HG03025 (cell line): ENCODE results near the gene CSF1.
A peak's percentile ranks its signal among the peaks of the same experiment; 100 is the strongest.

Experiments
- ATAC-seq: cut with Tn5 transposase; IDR thresholded peaks from one replicate; pipeline ENCODE4 v1.9.1; 2021; ENCODE audit warnings: mild to moderate bottlenecking, moderate library complexity; ENCODE audit not compliant: unreplicated experiment, low FRiP score

The CSF1 gene

DNA sequence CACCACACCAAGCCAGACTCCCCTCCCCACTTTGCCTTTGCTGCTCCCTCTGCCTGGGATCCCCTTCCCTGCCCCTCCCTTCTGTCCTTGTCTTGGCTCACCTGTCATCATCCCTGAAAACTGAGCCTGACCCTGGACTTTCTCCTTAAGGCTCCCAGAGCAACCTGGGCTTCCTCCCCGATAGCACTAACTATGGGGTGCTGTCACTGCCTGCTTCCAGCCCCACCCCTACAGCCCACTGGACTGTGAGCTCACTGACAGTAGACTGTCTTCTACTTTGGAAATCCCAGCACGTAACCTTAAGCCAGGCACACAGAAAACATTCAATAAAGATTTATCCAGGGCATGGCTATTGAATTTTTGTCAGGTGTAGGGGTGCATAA, 9.5 kb upstream of the CSF1 start:
- no peak for ATAC-seq

DNA sequence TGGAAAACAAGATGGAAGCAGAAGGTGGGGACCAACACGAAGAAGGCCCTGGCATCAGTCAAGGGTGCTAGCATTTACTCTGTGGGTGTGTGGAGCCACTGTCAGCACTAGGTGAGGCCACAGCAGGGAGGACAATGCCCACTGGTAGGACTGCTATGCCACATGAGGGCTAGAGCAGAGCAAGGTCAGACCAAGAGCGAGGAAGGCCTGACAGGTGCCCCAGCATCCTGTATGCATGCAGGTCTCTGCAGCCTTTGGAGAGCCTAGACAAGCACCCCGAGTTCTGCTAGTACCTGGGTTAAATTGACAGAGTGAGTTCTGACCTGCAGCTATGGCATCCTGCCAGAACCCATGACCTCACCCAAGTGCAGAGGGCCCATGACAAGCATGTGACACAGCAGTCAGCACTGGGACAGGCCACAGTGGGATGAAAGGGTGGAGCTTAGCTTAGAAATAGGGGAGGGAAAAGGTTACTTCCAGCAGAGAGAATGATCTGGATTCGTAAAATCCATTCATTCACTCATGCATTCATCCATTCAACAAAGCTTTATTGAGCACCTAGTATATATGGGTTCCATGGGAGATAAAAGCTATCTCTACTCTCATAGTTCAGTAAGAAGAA, 9.0 kb upstream of the CSF1 start:
- no peak for ATAC-seq

DNA sequence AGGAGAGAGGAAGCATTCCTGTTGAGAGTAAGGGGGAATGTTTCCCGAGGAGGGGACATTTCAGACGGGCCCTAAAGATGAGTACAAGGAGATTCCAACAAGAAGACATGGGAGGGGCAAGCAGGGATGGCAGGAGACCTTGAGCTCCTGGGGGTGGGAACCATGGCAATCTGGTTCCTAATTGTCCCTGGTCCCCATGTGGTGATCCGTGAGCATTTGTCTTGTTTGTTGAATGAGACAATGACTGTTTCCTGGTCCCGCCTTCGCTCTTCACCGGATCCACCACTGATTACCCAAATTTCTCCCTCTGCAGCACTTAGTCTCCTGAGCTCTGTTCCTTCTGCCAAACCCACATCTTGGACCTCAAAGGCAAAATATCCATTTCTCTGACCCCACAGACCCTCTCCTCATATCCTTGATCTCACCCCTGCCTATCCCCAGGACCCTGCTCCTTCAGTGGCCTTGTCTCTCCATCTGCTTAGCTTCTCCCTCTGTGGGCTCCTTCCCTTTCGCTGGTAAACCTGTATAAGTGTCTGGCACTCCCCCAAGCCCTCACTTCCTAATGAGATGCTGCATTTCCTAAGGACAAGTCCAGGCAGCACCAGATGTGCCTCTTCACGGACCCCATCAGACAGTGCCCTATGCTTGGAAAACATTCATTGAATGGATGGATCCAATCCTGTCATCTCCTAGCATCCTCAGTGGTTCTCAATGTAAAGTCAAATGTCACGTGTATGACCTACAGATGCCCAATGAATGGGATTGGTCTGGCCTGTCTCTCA, 8.3 kb upstream of the CSF1 start:
- ATAC-seq = no peak

DNA sequence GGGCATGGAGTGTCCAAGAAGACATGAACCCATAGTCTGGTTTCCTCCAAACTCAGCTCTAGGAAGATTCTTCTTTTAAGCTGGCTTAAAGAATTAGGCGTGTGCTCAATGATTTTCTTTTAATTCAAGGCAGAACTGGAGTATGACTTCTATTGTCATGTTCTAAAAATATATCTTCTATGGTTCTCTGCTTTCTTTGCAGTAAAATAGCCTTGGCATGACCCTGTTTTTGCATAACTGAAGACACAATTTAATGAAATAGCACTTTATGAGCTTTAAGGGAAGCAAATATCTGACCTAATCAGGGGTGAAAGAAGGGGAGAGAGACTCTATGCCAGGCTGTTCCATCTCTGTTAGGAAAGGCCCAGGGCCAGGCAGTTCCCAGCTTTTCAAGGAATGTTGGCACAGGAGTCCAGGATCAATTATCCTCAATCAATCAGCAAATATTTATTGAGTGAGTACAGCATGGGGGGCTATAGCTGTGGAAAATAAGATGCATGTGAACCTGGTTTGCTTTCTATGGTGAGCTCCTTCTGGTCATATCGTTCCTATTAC, 7.2 kb upstream of the CSF1 start:
- no peak for ATAC-seq

DNA sequence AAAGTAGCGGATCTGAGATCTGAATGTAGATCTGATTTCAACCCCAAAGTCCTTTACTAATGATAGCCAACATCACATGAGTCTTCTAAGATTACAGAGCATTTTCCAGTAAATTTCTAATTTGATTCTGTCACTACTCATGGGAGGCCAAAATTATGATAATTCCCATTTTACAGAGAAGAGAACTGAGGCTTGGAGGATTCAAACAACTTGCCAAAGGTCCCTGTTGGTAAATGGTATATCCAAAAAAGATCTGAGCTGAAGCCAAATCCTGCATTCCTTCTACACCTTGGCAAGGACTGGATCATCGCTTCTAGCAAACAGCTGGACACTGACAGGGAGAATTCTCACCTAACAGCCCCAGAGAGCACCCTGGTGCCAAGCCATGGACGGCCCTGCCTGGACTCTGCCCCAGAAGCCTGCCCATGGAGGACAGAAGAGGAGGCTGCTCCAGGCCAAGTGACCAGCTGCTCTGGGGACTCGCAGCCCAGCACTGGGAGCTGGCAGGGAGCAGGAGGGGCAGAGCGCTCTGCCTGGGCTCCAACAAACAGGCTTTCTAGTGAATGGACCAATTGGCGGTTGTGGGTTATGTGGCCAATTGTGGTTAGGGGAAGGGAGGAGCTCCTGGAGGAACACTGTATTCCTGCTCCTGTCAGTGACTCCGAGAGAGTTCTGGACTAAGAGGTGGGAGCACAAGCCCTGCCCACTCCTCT, 6.4 kb upstream of the CSF1 start:
- no peak for ATAC-seq

DNA sequence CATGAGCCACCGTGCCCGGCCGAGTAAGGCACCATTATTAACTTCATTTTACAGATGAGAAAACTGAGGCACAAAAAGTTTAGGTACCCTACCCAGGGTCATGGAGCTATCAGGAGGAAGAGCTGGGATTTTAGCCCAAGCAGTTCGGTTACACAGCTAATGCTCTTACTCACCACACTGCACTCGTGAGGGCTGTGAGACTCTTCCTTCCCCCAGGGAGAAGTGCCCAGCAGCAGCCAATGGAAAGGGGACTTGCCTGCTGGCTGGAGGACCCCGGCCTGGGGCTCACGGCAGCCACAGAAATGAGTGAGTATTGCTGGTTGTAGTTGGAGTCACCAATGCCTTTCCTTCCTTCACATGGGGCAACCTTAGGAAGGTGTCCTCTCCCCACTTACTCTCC, 5.2 kb upstream of the CSF1 start:
- ATAC-seq = no peak

DNA sequence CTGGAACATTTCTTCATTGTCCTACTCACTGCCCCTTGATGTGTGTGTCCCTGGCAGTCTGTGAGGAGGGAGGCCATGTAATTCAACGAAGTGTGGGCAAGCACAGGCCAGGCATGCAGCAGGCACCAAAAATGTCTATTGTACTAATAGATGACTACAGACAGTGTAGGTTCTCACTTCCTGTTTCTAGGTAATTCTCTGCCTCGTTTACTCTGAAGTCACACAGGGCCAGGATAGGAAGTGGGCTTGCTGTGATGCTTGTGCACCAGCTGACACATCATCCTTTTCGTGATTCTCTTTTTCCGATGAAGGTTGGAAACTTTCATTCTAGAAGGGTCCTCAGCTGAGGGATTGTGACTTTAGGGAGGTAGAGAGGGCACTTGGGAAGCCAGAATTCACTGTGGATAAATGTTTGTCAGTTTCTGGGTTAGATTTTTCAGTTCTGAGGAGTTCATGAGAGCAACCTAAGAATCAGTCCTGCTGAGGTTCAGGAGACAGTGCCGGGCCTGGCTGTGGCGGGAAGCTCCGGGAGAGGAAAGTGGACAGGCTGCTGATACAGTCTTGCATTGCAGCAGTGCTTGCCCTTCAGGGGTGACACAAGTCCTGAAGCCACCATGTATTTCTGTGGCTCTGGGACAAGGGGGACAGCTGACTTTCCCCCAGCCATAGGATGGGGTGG, 4.3 kb upstream of the CSF1 start:
- ATAC-seq = peak; percentile 75

DNA sequence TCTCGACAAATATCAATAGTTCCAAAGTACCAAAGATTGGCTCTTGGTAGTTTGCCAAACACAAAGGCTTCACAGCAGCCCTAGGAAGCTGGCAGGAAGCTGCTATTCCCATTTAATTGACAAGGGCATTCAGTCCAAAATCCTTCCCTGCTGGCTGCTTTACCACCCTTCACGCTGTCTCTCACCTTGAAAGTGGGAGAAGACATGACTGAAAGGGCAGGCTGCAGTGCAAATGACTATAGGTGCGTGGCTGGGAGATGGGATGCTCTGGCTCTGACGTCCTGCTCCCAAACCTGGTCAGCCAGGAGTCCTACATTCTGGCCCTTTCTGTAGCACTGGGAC, 3.8 kb upstream of the CSF1 start:
- ATAC-seq = no peak

DNA sequence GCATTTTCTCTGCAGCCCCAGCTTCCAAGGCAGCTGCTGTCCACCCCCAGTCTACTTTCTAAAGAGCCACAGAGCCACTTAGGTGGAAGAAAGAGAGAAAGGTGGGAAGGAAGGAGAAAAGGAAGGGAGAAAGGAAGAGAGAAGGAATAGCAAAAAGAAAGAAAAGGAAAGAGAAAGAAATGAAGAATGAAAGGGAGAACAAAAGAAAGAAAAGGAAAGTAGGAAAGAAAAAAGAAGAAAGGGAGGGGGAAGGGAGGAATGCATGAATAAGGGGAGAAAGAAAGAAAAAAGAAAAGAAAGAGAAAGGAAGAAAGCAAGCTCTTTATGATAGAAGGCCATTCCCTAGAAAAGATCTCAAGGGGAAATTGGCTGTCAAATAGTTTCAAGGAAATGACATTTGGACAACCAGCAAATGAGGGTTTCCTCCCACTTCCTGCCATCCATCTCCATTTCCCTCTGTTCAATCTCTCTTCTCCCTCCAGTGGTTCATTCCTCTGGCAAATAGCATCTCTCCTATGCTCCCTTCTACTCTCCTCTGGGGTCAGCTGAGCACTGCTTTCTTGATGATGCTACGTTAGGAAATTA, 3.4 kb upstream of the CSF1 start:
- no peak for ATAC-seq

DNA sequence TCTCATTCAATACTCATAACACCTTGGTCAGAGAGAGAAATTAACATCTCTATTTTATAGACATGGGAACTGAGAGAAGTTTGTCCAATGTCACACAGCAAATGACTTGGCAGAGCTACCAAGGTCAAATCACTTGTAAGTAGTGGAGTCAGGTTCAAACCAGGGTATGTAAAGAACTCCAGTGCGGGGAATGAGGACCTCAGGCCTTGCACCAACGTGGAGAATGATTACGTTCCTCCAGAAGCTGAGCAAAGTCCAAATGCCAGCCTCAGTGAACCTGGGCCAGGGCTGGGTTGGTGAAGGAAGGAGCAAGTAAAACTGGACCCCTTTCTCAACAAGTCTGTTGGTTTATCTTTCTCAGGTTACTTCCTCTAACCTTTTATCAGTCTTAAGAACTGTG, 1.8 kb upstream of the CSF1 start:
- no peak for ATAC-seq

DNA sequence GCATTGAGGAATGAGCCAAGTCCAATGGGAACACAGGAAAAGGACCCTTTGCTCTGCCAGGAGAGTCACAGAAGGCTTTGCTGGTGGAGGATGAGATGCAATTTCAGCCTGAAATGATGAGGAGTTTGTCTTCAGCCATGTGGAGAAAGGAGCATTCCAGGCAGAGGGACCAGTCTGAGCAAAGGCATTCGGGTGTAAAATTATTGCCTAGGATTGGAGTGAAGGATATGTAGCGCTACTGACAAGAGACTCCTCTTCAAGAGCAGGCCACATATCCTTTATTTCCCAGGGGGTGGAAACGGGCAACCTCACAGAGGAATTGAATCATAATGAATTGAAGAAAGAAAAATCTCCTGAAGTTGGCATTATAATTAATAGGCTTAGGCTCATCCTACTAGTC, 1.1 kb upstream of the CSF1 start:
- no peak for ATAC-seq

DNA sequence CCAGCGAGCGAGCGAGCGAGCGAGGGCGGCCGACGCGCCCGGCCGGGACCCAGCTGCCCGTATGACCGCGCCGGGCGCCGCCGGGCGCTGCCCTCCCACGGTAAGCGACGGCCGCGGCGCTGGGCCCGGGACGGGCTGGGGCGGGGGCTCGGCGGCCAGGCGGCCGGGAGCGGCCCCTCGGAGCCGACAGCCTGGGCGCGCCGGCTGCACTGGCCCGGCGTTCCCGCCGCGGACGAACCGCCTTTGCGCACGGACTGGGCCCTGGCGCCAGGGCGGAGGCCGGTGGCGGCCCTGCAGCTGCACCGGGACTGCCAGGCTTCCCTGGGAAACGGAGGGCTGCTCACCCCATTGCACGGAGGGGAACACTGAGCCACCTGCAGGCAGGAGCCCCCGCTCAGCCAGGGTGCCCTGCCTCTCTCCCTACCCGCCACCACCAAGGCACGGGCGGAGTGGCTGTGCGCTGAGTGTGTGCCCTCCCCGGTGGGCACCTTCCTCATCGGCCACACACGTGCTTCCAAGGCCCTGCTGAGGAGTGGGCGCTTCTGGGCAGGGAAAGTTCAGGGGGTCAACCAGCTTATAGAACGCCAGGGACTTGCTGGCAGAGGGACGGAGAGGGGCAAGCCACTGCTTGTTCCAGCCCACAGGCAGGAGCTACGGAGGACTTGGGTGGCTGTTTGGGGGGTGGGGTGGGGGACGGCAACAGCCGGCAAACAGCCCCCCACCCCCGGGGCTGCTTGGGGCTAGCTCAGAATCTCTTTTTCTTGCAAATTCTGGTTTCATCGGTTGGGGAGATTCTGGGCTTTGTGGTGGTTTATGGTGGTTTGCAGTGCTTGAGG, 532 bp downstream of the CSF1 start:
- ATAC-seq = no peak

DNA sequence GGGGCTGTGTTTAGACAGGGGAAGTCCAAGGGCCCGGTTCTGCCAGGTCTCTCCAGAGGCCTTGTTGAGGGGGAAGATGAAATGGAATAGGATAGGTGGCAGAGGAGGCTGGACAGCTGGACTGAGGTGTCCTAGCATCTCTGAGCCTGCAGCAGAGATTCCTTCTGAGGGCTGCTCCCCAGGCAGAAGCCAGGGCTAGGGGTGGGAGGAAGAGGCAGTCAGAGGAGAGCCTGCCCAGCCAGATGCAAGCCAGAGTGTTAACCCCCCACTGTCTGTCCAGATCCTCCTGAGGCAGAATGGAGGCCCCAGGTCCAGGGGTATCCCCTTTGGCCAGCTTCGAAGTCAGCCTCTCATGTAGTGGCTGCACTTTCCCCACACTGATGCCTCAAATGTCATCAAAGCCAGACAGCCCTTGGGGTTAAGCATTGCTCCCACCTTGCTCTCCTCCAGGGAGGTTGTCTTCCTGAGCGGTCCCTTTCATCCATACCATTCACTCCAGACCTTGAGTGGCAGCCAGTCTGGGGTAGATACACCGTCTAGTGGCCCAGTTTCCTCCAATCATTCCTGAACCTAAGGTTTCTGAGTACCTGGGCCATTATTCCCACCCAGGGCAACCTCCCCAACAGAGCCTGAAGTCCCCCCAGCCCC, 1.7 kb downstream of the CSF1 start:
- ATAC-seq = no peak

DNA sequence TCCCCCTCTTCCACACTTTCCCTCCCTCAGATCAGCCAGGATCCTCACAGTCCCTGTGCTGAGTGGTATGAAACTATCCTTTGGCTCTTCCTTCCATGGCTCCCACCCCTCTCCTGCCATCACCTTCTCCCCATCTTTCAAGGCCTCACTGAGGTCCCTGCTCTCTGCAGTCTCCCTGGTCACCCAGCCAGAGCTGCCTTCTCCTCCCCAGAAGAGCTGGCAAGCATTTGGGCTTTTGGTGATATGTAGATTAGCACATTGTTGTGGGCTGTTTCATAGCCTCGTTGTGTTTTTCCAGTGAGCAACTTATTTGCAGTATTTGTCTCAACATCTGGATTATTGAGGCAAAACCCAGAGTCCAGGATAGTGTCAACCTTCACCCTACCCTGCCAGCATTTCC, 2.2 kb downstream of the CSF1 start:
- ATAC-seq = no peak

DNA sequence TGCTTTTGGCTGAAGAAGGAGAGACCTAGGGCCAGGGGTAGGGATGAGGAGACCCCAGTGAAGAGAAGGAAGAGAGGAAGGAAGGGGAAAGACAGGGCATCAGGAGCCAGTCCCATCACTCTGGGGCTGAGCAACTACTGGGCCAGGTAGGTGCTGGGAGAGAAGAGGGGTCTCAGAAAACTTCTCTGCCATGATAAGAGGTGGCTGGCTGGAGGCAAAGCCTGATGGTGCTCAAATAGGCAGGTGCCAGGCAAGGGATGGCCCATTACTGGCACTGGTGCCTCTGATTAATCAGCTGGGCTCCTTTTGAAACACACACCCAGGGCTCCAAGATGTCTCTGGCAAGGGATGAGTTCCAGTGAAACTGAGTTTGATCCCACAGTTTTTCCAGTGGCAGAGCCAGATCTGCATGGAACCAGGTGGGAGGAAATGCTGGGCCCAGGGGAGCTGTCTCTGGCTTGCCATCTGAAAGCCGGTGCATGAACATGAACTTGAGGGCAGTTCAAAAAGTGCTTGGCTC, 2.8 kb downstream of the CSF1 start:
- no peak for ATAC-seq

DNA sequence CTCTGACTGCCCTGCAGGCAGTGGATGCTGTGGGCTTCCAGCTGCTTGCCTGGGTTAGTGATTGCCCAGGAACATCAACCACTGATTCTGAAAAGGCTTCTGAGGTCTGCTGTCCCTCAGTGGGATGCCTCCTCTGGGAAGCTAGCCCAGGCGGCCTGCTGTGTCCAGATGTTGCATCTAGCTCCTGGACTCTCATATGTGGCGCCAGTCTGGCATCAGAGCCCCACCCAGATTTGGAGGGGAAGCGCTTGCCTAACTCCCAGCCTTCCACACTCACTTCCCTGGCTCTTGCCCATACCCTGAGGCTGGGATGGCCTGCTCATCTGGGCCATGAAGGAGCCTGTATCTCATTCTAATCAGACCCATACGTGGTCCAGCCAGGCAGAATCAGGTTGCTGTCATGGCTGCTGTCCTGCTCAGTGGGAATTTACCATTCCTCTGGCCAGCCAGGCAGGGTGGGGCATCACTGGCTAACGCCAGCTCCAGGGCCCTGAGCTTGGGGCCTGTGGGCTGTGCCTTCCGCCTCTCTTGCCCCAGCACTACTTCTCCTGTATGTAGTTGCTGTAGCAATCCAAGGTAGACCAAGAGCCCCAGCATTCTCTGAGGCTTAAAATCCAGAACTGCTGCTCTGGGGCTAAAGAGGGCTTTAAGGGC, 4.1 kb downstream of the CSF1 start:
- ATAC-seq = no peak

DNA sequence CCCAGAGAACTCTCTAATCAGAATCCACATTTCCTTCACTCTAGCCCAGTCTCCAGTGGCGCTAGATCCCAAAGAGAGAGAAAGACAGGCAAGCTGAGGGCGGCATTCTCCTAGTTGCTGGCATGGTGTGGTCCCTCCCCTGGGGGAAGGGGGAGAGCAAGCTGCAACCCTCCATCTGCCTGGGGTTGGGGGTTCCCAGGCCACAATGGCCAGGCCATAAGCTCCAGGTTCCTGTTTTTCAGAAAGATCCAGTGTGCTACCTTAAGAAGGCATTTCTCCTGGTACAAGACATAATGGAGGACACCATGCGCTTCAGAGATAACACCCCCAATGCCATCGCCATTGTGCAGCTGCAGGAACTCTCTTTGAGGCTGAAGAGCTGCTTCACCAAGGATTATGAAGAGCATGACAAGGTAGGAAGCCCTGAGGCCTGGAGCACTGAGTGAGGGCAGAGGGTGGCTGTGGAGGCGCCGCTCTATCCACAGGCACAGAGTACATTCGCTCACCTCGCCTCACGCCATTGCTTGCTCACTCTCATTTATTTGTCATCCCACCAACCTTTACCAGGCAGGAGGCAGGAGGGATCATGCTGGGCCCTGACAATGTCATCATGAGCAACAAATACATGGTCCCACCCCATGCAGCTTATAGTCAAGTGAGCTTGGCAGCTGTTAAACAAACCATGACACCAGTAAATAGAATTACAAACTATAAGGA, 6.6 kb downstream of the CSF1 start:
- ATAC-seq = no peak
